ENCODE measurements around the gene GPR37L1. TPM values are rescaled to one million over a fixed set of nuclear protein-coding genes. Genes with fewer than 3 reads are reported as not detected.

The GPR37L1 gene
- total and polyA plus RNA-seq, 2 experiments from 2014 or later, result 0.03 TPM; not detected in 1

GRCh38 chr1:202085682-202086373 lies 36.9 kb upstream of the GPR37L1 start:
- no peak for DNase-seq
- in situ Hi-C loops (cut with MboI), result no loop called here
- 48 to 52% methylated on average over 7 of the region's 7 CpGs for WGBS, 2 experiments (ENCODE audit: low coverage in 1 of 2, low lambda C conversion rate in 2 of 2, missing lambda C conversion rate in 2 of 2)

DNA sequence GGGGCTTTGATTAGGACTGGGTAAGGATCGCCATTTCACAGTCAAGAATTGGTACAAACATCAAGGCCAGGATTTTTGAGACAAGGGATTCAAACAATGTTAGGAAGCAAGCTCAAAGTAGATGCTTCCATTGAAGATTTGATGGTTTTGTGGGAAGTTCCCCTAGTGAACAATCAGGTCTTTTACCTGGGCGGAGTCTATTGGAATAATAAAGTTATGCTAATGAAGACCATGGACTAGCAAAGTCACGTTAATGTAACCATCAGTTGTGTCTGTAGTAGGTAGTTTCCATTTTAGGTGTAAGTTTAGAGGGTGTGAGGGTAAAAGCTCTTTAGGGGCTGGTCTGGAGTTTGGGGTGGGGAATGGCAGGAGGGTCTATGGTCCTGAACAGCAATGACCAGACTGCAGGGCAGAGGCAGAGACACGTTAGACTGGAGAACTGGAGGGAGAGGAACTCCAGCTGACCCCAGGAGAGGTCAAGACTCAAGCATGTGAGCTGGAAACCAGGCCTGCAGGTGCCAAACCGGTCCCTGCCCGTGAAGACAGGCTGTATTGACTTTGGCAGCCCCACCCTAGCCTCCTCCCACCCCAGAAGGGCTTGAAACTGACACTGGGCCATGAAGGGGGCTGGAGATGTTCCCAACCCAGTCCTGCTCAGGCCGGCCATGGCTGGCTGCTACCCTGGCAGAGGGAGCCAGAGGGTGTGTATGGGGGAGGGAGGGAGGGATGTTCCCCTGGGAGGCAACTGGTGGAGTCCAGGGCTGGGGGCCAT lies 36.0 kb upstream of the GPR37L1 start:
- TF ChIP-seq EZH2 (IDR thresholded peaks at IDR 0.05; ENCODE audit: insufficient read depth, poor library complexity, severe bottlenecking) (no peak), EZH2phosphoT487 (IDR thresholded peaks at IDR 0.05; ENCODE audit: insufficient read depth, low read depth) (no peak)
- Histone ChIP-seq H3K79me2 (ENCODE audit: insufficient read depth) (no peaks in the 10 kb centered on the region), H4K20me1 (ENCODE audit: insufficient read depth) (no peaks in the 10 kb centered on the region), H3K9ac (no peak overlapping the region), H3K9me2 (ENCODE audit: insufficient read depth) (no peaks in the 10 kb centered on the region), H2AFZ (no peak overlapping the region), H3K9me3 (ENCODE audit: low read depth) (no peaks in the 10 kb centered on the region), H3F3A (ENCODE audit: insufficient read depth) (no peaks in the 10 kb centered on the region), H3K4me3 (no peak overlapping the region), H3K4me1 (ENCODE audit: insufficient read depth) (no peaks in the 10 kb centered on the region), H3K27ac (no peak overlapping the region), H3K4me2 (ENCODE audit: unreplicated experiment) (no peak overlapping the region), H3K27me3 (replicated peaks; ENCODE audit: insufficient read depth) (peaks cover 4% of the 10 kb centered on the region; the same call in 1 of the 2 replicates), H3K36me3 (ENCODE audit: low read depth) (no peaks in the 10 kb centered on the region)
- 36 to 54% methylated on average over 5 to 7 of the region's 7 CpGs for WGBS, 2 experiments (ENCODE audit: low coverage in 1 of 2, low lambda C conversion rate in 2 of 2, missing lambda C conversion rate in 2 of 2)
- DNase-seq, result no peak
- in situ Hi-C loops (cut with MboI), result no loop called here

More at GRCh38 chr1:202085682-202086373, 36.9 kb upstream of the GPR37L1 start:
- Histone ChIP-seq H3F3A (ENCODE audit: insufficient read depth) (no peaks in the 10 kb centered on the region), H4K20me1 (ENCODE audit: insufficient read depth) (no peaks in the 10 kb centered on the region), H2AFZ (no peak overlapping the region), H3K4me1 (ENCODE audit: insufficient read depth) (no peaks in the 10 kb centered on the region), H3K9me2 (ENCODE audit: insufficient read depth) (no peaks in the 10 kb centered on the region), H3K79me2 (ENCODE audit: insufficient read depth) (no peaks in the 10 kb centered on the region), H3K27ac (no peak overlapping the region), H3K36me3 (ENCODE audit: low read depth) (no peaks in the 10 kb centered on the region), H3K9me3 (ENCODE audit: low read depth) (no peaks in the 10 kb centered on the region), H3K4me3 (no peak overlapping the region), H3K9ac (no peak overlapping the region), H3K27me3 (replicated peaks; ENCODE audit: insufficient read depth) (peaks cover 1% of the 10 kb centered on the region; the same call in 1 of the 2 replicates), H3K4me2 (ENCODE audit: unreplicated experiment) (no peak overlapping the region)
- TF ChIP-seq EZH2phosphoT487 (IDR thresholded peaks at IDR 0.05; ENCODE audit: insufficient read depth, low read depth), result no peak
- no peak for TF ChIP-seq EZH2 (IDR thresholded peaks at IDR 0.05; ENCODE audit: insufficient read depth, poor library complexity, severe bottlenecking)

- TF ChIP-seq EZH2phosphoT487 (IDR thresholded peaks at IDR 0.05; ENCODE audit: insufficient read depth, low read depth), result no peak
- TF ChIP-seq EZH2 (IDR thresholded peaks at IDR 0.05; ENCODE audit: insufficient read depth, poor library complexity, severe bottlenecking), result no peak
- WGBS, 2 experiments (ENCODE audit: low coverage in 1 of 2, low lambda C conversion rate in 2 of 2, missing lambda C conversion rate in 2 of 2), result 55 to 73% methylated on average over 3 of the region's 3 CpGs
- H3K4me1 ChIP-seq (ENCODE audit: insufficient read depth), result no peaks in the 10 kb centered on the region
- DNase-seq, result no peak
- H4K20me1 ChIP-seq (ENCODE audit: insufficient read depth), result no peaks in the 10 kb centered on the region
- H3K4me3 ChIP-seq, result no peak overlapping the region
- no peaks in the 10 kb centered on the region for H3K79me2 ChIP-seq (ENCODE audit: insufficient read depth)
- H3K9ac ChIP-seq, result no peak overlapping the region
- H3K27me3 ChIP-seq (replicated peaks; ENCODE audit: insufficient read depth), result peaks cover 4% of the 10 kb centered on the region; the same call in 1 of the 2 replicates
- no peak overlapping the region for H2AFZ ChIP-seq
- in situ Hi-C loops (cut with MboI), result no loop called here
- H3F3A ChIP-seq (ENCODE audit: insufficient read depth), result no peaks in the 10 kb centered on the region
- no peak overlapping the region for H3K27ac ChIP-seq
- H3K36me3 ChIP-seq (ENCODE audit: low read depth), result no peaks in the 10 kb centered on the region
- no peaks in the 10 kb centered on the region for H3K9me3 ChIP-seq (ENCODE audit: low read depth)
- no peaks in the 10 kb centered on the region for H3K9me2 ChIP-seq (ENCODE audit: insufficient read depth)
- H3K4me2 ChIP-seq (ENCODE audit: unreplicated experiment), result no peak overlapping the region
Measured at GRCh38 chr1:202088206-202088605, 34.5 kb upstream of the GPR37L1 start.

- no peak overlapping the region for H3K4me2 ChIP-seq (ENCODE audit: unreplicated experiment)
- no peaks in the 10 kb centered on the region for H3F3A ChIP-seq (ENCODE audit: insufficient read depth)
- H2AFZ ChIP-seq, result no peak overlapping the region
- TF ChIP-seq EZH2phosphoT487 (IDR thresholded peaks at IDR 0.05; ENCODE audit: insufficient read depth, low read depth), result no peak
- no peak for TF ChIP-seq EZH2 (IDR thresholded peaks at IDR 0.05; ENCODE audit: insufficient read depth, poor library complexity, severe bottlenecking)
- WGBS, 2 experiments (ENCODE audit: low coverage in 1 of 2, low lambda C conversion rate in 2 of 2, missing lambda C conversion rate in 2 of 2), result 98 to 100% methylated on average over 3 of the region's 3 CpGs
- no peaks in the 10 kb centered on the region for H3K4me1 ChIP-seq (ENCODE audit: insufficient read depth)
- no peaks in the 10 kb centered on the region for H3K9me3 ChIP-seq (ENCODE audit: low read depth)
- no peaks in the 10 kb centered on the region for H4K20me1 ChIP-seq (ENCODE audit: insufficient read depth)
- H3K9ac ChIP-seq, result no peak overlapping the region
- no peak overlapping the region for H3K27ac ChIP-seq
- in situ Hi-C loops (cut with MboI), result no loop called here
- no peaks in the 10 kb centered on the region for H3K36me3 ChIP-seq (ENCODE audit: low read depth)
- H3K79me2 ChIP-seq (ENCODE audit: insufficient read depth), result no peaks in the 10 kb centered on the region
- H3K9me2 ChIP-seq (ENCODE audit: insufficient read depth), result no peaks in the 10 kb centered on the region
- no peak overlapping the region for H3K4me3 ChIP-seq
- DNase-seq, result no peak
- peaks cover 4% of the 10 kb centered on the region; the same call in 1 of the 2 replicates for H3K27me3 ChIP-seq (replicated peaks; ENCODE audit: insufficient read depth)
Measured at GRCh38 chr1:202090994-202091393, 31.7 kb upstream of the GPR37L1 start.
